A673 (cell line): ENCODE results near the gene APOBEC2. TPM values are rescaled to one million over a fixed set of nuclear protein-coding genes. Genes with fewer than 3 reads are reported as not detected.

ENCODE experiments used
- BruUV-seq: library from RNA; stranded (reverse); fragments of 400-500 nt; replicated peaks from 2 replicates; lab custom pipeline; 2021; lab: Mats Ljungman, UMichigan
- CTCF ChIA-PET: fragments of 300-600 bp; sonication (Branson Sonifier 250); formaldehyde crosslinking; loops from one replicate; lab custom pipeline; 2022; ENCODE audit warnings: antibody characterized with exemption; lab: Charles Lee
- POLR2A ChIA-PET: fragments of 300-600 bp; sonication (Branson Sonifier 250); formaldehyde crosslinking; loops from one replicate; lab custom pipeline; 2022; ENCODE audit warnings: antibody characterized with exemption; ENCODE audit not compliant: low non-redundant PET; lab: Charles Lee
- DNase-seq: peaks from one replicate; pipeline ENCODE4 v3.0.0-alpha.2; 2015; ENCODE audit warnings: low spot score
- H3K27ac ChIP-seq: fragments of 200-600 bp; sonication (generic); 2 replicates; pipeline ENCODE4 v1.5.1; 2016; ENCODE audit warnings: mixed run types, low read depth, mild to moderate bottlenecking, mixed read lengths, antibody characterized with exemption, low read length; ENCODE audit not compliant: poor library complexity, severe bottlenecking
- H3K27me3 ChIP-seq: fragments of 200-600 bp; sonication (generic); replicated peaks from 2 replicates; pipeline ENCODE4 v1.6.1; 2017; ENCODE audit warnings: mixed run types, low read depth, mild to moderate bottlenecking, mixed read lengths, antibody characterized with exemption, low read length; ENCODE audit not compliant: insufficient read depth, poor library complexity
- H3K36me3 ChIP-seq: fragments of 200-600 bp; sonication (generic); 2 replicates; pipeline ENCODE4 v1.6.1; 2016; ENCODE audit warnings: mixed run types, mild to moderate bottlenecking, mixed read lengths, antibody characterized with exemption, low read length; ENCODE audit not compliant: insufficient read depth, poor library complexity, severe bottlenecking
- H3K4me1 ChIP-seq: fragments of 200-600 bp; sonication (generic); 2 replicates; pipeline ENCODE4 v1.6.1; 2017; ENCODE audit warnings: mixed run types, mild to moderate bottlenecking, mixed read lengths, antibody characterized with exemption, low read length; ENCODE audit not compliant: insufficient read depth, poor library complexity, severe bottlenecking
- H3K4me3 ChIP-seq: fragments of 200-600 bp; sonication (generic); 2 replicates; pipeline ENCODE4 v1.5.1; 2016; ENCODE audit warnings: low read depth, mixed run types, mild to moderate bottlenecking, mixed read lengths, low read length; ENCODE audit not compliant: poor library complexity, severe bottlenecking
- H3K9me3 ChIP-seq: fragments of 200-600 bp; sonication (generic); 2 replicates; pipeline ENCODE4 v1.6.1; 2016; ENCODE audit warnings: mixed run types, low read depth, mild to moderate bottlenecking, mixed read lengths, antibody characterized with exemption, low read length; ENCODE audit not compliant: poor library complexity, severe bottlenecking
- CTCF ChIP-seq: fragments of 300-800, 200-600 bp; sonication (generic); conservative IDR thresholded peaks from 2 replicates; pipeline ENCODE4 v1.5.1; 2017; ENCODE audit warnings: low read depth, mild to moderate bottlenecking, antibody characterized with exemption, low read length, moderate library complexity, mixed read lengths
- EZH2 ChIP-seq: fragments of 200-600 bp; sonication (generic); IDR thresholded peaks from 2 replicates; pipeline ENCODE4 v1.6.1; 2017; ENCODE audit warnings: borderline replicate concordance, low read depth, mild to moderate bottlenecking, mixed read lengths, antibody characterized with exemption, low read length; ENCODE audit not compliant: poor library complexity, severe bottlenecking
- intact Hi-C: fragments of 100-400 bp; cut with micrococcal nuclease; formaldehyde crosslinking; loops from one replicate; pipeline ENCODE4 v1.10.0; 2022; ENCODE audit not compliant: unreplicated experiment
- total RNA-seq: library from RNA; stranded (reverse); gene quantifications from 2 replicates; pipeline ENCODE4 v1.2.3, GENCODE V29; 2021

The APOBEC2 gene
- total RNA-seq, 1 experiment from 2014 or later = not detected

GRCh38 chr6:41056768-41057490 lies 3.9 kb downstream of the APOBEC2 start:
- POLR2A ChIA-PET = interaction anchor here (0.6 kb wide), 1 partner anchor 18 kb away, joined by 5 read pairs; no protein-coding TSS in a partner anchor
- no peak overlapping the region for H3K4me3 ChIP-seq
- no peak for DNase-seq
- TF ChIP-seq EZH2 (no peak), CTCF (no peak)
- peaks cover 3% of the 10 kb centered on the region for H3K4me1 ChIP-seq
- no peaks in the 10 kb centered on the region for H3K9me3 ChIP-seq
- no peak overlapping the region for H3K27ac ChIP-seq
- CTCF ChIA-PET = no interaction called here
- no TSS peak for BruUV-seq
- intact Hi-C loops = no loop called here
- H3K36me3 ChIP-seq = no peaks in the 10 kb centered on the region
- H3K27me3 ChIP-seq = no peaks in the 10 kb centered on the region

GRCh38 chr6:41058783-41059181 lies 5.8 kb downstream of the APOBEC2 start:
- CTCF ChIA-PET = no interaction called here
- no peak for DNase-seq
- Histone ChIP-seq H3K27ac (no peak overlapping the region), H3K4me1 (no peaks in the 10 kb centered on the region), H3K9me3 (no peaks in the 10 kb centered on the region), H3K27me3 (no peaks in the 10 kb centered on the region), H3K36me3 (no peaks in the 10 kb centered on the region), H3K4me3 (no peak overlapping the region)
- intact Hi-C loops = no loop called here
- BruUV-seq = no TSS peak
- POLR2A ChIA-PET = interaction anchor here (0.7 kb wide), 1 partner anchor 1625 kb away, joined by 3 read pairs; no protein-coding TSS in a partner anchor
- no peak for TF ChIP-seq EZH2
- TF ChIP-seq CTCF = no peak

- H3K27me3 ChIP-seq = no peaks in the 10 kb centered on the region
- TF ChIP-seq CTCF (no peak), EZH2 (no peak)
- POLR2A ChIA-PET = no interaction called here
- no peak overlapping the region for H3K27ac ChIP-seq
- no TSS peak for BruUV-seq
- no peaks in the 10 kb centered on the region for H3K4me1 ChIP-seq
- H3K9me3 ChIP-seq = no peaks in the 10 kb centered on the region
- H3K4me3 ChIP-seq = no peak overlapping the region
- H3K36me3 ChIP-seq = peaks cover 3% of the 10 kb centered on the region
- no peak for DNase-seq
- intact Hi-C loops = no loop called here
- CTCF ChIA-PET = no interaction called here
Measured at GRCh38 chr6:41059556-41059955, 6.6 kb downstream of the APOBEC2 start.
